ENCODE results near the gene TTLL8. TPM values are rescaled to one million over a fixed set of nuclear protein-coding genes. Genes with fewer than 3 reads are reported as not detected.

The TTLL8 gene
- total RNA-seq, 1 experiment from 2014 or later, result not detected

DNA sequence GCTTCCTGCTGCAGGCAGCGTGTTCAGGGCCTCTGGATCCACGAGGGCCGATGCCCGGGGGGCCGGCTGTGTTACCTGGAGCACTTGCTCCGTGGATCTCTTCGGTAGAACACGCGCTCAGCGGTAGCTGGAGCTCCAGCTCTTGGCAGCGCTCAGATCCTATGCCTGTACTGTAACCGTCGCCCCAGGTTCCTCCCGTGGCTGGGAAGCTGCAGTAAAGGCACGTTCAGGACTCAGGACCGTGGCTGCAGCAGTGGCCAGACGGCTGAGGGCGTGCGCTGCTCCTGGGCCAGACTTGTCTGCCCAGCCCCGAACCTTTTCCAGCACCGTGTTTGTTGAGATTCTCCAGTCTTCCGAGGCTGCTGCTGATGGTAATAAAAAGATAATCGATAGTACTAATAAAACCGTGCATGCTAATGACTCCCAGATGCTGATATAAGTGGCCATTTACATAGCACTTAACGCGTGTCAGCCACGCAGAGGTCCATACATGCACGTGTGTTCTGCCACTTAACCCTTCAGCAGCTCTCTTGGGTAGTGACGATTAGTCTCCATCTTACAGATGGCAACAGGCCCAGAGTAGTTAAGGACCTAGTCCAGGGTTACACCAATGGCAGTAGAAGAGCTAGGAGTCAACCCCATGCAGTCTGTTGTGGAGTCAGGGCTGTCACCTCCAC is 33.1 kb upstream of the TTLL8 start:
- no peaks in the 10 kb centered on the region for H3K9me3 ChIP-seq (ENCODE audit: control insufficient read depth, insufficient read depth, low read depth, low read length)
- TF ChIP-seq SIN3A (IDR thresholded peaks at IDR 0.05; ENCODE audit: borderline replicate concordance, insufficient read depth, low read depth, low read length) (no peak), POLR2AphosphoS5 (IDR thresholded peaks at IDR 0.05; ENCODE audit: low read depth, low read length) (no peak), REST (IDR thresholded peaks at IDR 0.05; ENCODE audit: insufficient read depth in 1 of 2, low read depth in 2 of 2, low read length in 1 of 2) (no peak), TCF7L2 (IDR thresholded peaks at IDR 0.05; ENCODE audit: low read depth, low read length) (no peak)
- TF ChIP-seq, protein P1, sequence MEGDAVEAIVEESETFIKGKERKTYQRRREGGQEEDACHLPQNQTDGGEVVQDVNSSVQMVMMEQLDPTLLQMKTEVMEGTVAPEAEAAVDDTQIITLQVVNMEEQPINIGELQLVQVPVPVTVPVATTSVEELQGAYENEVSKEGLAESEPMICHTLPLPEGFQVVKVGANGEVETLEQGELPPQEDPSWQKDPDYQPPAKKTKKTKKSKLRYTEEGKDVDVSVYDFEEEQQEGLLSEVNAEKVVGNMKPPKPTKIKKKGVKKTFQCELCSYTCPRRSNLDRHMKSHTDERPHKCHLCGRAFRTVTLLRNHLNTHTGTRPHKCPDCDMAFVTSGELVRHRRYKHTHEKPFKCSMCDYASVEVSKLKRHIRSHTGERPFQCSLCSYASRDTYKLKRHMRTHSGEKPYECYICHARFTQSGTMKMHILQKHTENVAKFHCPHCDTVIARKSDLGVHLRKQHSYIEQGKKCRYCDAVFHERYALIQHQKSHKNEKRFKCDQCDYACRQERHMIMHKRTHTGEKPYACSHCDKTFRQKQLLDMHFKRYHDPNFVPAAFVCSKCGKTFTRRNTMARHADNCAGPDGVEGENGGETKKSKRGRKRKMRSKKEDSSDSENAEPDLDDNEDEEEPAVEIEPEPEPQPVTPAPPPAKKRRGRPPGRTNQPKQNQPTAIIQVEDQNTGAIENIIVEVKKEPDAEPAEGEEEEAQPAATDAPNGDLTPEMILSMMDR (IDR thresholded peaks at IDR 0.05), result no peak
- H3K4me3 ChIP-seq (ENCODE audit: low read depth in 2 of 2, low read length in 2 of 2), result no peak overlapping the region
- no peaks in the 10 kb centered on the region for H3K36me3 ChIP-seq (ENCODE audit: control insufficient read depth, insufficient read depth, low read length)
- POLR2A ChIA-PET, result no interaction called here
- BruUV-seq (replicated peaks), result no TSS peak
- CTCF ChIA-PET, result no interaction called here
- no peak overlapping the region for H3K27ac ChIP-seq (ENCODE audit: low read length)
- intact Hi-C loops (cut with micrococcal nuclease; ENCODE audit: unreplicated experiment) (no loop called here), in situ Hi-C loops (cut with HindIII; ENCODE audit: low pct_unique_long_range_greater_than_20kb, low sequenced_read_pairs) (no loop called here)
- DNase-seq (ENCODE audit: low read depth, low spot score) (no peak), ATAC-seq (no peak)
- H3K27me3 ChIP-seq (ENCODE audit: control insufficient read depth, insufficient read depth, low read length), result 0 out of 2 replicates have a peak, but pooled peaks cover 2% of the 10 kb centered on the region
- H3K4me1 ChIP-seq (ENCODE audit: control insufficient read depth, insufficient read depth, low read length), result no peaks in the 10 kb centered on the region

DNA sequence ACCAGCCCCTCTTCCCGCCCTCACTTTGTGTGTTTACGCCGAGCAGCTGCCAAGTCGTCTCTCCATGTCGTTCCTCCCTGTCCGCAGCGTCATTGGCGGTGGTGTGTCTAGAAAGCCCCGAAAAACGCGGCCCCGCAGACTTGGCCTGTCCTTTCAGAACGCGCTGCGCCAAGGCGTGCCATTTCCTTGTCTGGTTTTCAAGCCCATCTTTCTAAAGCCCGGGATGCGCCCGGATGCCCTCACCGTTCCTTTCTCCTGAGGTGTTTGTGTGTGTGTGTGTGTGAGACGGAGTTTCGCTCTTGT is 32.3 kb upstream of the TTLL8 start:
- 0 out of 2 replicates have a peak, but pooled peaks cover under 1% of the 10 kb centered on the region for H3K27me3 ChIP-seq (ENCODE audit: control insufficient read depth, insufficient read depth, low read length)
- intact Hi-C loops (cut with micrococcal nuclease; ENCODE audit: unreplicated experiment) (no loop called here), in situ Hi-C loops (cut with HindIII; ENCODE audit: low pct_unique_long_range_greater_than_20kb, low sequenced_read_pairs) (no loop called here)
- TF ChIP-seq, protein P1 (IDR thresholded peaks at IDR 0.05), result no peak
- TF ChIP-seq SIN3A (IDR thresholded peaks at IDR 0.05; ENCODE audit: borderline replicate concordance, insufficient read depth, low read depth, low read length) (no peak), POLR2AphosphoS5 (IDR thresholded peaks at IDR 0.05; ENCODE audit: low read depth, low read length) (no peak), REST (IDR thresholded peaks at IDR 0.05; ENCODE audit: insufficient read depth in 1 of 2, low read depth in 2 of 2, low read length in 1 of 2) (no peak), TCF7L2 (IDR thresholded peaks at IDR 0.05; ENCODE audit: low read depth, low read length) (no peak)
- ChIA-PET CTCF (no interaction called here), POLR2A (no interaction called here)
- H3K27ac ChIP-seq (ENCODE audit: low read length), result no peak overlapping the region
- H3K36me3 ChIP-seq (ENCODE audit: control insufficient read depth, insufficient read depth, low read length), result no peaks in the 10 kb centered on the region
- BruUV-seq (replicated peaks), result no TSS peak
- H3K4me1 ChIP-seq (ENCODE audit: control insufficient read depth, insufficient read depth, low read length), result no peaks in the 10 kb centered on the region
- ATAC-seq (no peak), DNase-seq (ENCODE audit: low read depth, low spot score) (no peak)
- no peaks in the 10 kb centered on the region for H3K9me3 ChIP-seq (ENCODE audit: control insufficient read depth, insufficient read depth, low read depth, low read length)
- H3K4me3 ChIP-seq (ENCODE audit: low read depth in 2 of 2, low read length in 2 of 2), result no peak overlapping the region

Measured in Panc1 (cell line).